Activated T-helper 1 cell treated with anti-CD3 and anti-CD28 coated beads, Interleukin-12 subunit alpha, Interleukin-12 subunit beta, Interleukin-2, Interleukin-4 antibody, amounts not matched to agents 30 ng/mL and 10 ng/mL and 1 ng/mL, durations not matched to agents 14 hours and 24 hours and 36 hours (primary cell): ENCODE results near the gene DPM2. TPM values are rescaled to one million over a fixed set of nuclear protein-coding genes. Genes with fewer than 3 reads are reported as not detected.

Source experiments
- DNase-seq: peaks from one replicate; pipeline ENCODE4 v3.0.0; 2021; ENCODE audit warnings: low spot score
- H3K27ac Mint-ChIP-seq: one replicate; pipeline ENCODE4 v1.8.0; 2021; ENCODE audit warnings: mild to moderate bottlenecking, mixed read lengths
- H3K27me3 Mint-ChIP-seq: one replicate; pipeline ENCODE4 v1.8.0; 2022; ENCODE audit warnings: mild to moderate bottlenecking, moderate library complexity, mixed read lengths; ENCODE audit not compliant: insufficient read depth
- H3K36me3 Mint-ChIP-seq: one replicate; pipeline ENCODE4 v1.8.0; 2021; ENCODE audit warnings: low read depth, mixed read lengths
- H3K4me1 Mint-ChIP-seq: one replicate; pipeline ENCODE4 v1.8.0; 2021; ENCODE audit warnings: low read depth, mixed read lengths
- H3K4me3 Mint-ChIP-seq: one replicate; pipeline ENCODE4 v1.8.0; 2021; ENCODE audit warnings: mild to moderate bottlenecking, moderate library complexity, mixed read lengths
- H3K9me3 Mint-ChIP-seq: one replicate; pipeline ENCODE4 v1.8.0; 2021; ENCODE audit warnings: mixed read lengths
- intact Hi-C: fragments of 100-400 bp; cut with micrococcal nuclease; formaldehyde crosslinking; loops from one replicate; pipeline ENCODE4 v1.15.1; 2024
- total RNA-seq: library from RNA; stranded (reverse); gene quantifications from 2 replicates; pipeline ENCODE4 v1.2.3, GENCODE V29; 2022

The DPM2 gene
- total RNA-seq, 1 donor from 2014 or later: 70.2 TPM

DNA sequence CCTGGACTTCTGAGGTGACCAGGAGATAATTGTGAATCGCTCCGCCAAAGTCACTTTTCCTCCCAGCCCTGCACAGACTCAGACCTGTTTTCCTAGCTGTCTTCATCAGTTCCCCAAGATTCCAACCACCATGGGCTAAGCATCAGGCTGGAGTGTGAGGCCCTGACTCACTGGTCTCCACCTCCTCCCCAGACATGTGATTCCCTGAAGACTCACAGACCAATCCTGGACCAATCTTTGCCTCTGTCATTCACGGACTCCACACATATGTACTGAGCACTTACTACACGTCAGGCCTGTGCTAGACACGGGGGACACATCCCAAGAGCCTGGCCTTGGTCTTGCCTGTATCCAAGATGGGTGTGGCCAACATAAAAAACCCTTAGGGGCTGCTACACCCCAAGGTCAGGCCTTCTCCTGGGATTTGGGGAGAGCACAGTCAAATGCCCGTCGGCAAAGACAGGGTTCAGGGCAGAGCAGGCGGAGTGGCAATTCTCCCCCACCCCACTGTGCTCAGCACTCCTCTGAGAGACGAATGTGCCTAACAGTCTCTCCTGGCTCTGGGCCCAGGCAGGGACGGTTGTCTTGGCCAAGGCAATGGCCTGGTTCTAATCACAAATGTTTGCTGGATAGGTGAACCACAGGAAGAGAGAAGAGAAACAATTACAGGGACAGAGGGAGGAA, 31.2 kb upstream of the DPM2 start:
- no peaks in the 10 kb centered on the region for H3K27me3 Mint-ChIP-seq
- peak overlapping the region; percentile 69 for H3K4me3 Mint-ChIP-seq
- intact Hi-C loops: no loop called here
- H3K9me3 Mint-ChIP-seq: no peaks in the 10 kb centered on the region
- DNase-seq: no peak
- H3K36me3 Mint-ChIP-seq: peaks cover 15% of the 10 kb centered on the region
- H3K4me1 Mint-ChIP-seq: peaks cover 85% of the 10 kb centered on the region
- peak overlapping the region; percentile 87 for H3K27ac Mint-ChIP-seq

DNA sequence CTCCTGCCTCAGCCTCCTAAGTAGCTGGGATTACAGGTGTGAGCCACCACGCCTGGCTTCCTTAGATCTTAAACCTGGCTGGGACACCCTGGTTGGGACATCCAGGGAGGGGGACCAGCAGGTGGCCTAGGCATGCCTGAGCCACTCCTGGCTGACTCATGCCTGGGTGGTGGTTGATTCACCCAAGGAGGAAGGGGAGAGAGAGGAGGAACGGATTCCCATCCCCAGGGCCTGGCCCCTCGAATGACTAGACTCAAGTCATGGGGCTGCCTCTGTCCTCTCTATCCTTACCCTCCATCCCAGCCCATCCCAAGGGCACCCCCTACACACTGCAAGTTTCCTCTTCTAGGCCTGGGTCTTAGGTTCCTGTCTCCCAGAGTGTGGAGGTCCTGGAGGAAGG, 30.4 kb upstream of the DPM2 start:
- Mint-ChIP-seq H3K4me1 (peaks cover 89% of the 10 kb centered on the region), H3K27ac (no peak overlapping the region), H3K9me3 (no peaks in the 10 kb centered on the region), H3K27me3 (no peaks in the 10 kb centered on the region), H3K36me3 (peaks cover 15% of the 10 kb centered on the region), H3K4me3 (peak overlapping the region; percentile 35)
- intact Hi-C loops: no loop called here
- DNase-seq: no peak

DNA sequence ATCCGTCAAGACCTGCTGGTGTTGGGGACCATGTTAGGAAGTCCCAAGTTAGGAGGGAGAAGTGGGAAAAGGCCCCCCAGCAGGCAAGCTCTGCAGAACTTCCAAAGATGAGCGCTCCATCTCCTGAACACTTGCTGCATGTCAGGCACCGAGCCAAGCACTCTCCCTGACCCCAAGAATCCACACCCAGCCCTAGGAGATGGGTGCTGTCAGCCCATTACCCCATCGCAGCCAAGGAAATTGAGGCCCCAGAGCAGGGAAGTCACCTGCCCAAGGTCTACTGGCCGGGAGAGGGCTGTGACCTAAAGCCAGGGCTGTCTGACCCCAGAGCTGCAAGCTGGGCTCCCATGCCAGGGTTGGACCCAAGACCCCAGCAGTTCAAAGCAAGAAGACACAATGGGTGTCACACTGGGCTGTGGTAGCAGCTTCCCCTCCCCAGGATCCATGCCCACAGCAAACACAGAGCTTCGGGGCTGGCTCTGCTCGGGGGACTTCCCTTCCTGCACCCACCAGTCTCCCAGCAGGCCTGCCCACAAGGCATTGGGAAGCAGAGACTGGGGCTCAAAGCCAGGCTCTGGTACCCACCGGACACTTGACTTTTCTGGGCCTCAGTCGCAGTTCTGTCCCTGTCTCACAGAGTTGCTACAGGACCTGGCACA, 29.6 kb upstream of the DPM2 start:
- H3K9me3 Mint-ChIP-seq: no peaks in the 10 kb centered on the region
- H3K36me3 Mint-ChIP-seq: peaks cover 15% of the 10 kb centered on the region
- no peak for DNase-seq
- peak overlapping the region; percentile 24 for H3K27ac Mint-ChIP-seq
- peaks cover 89% of the 10 kb centered on the region for H3K4me1 Mint-ChIP-seq
- no peaks in the 10 kb centered on the region for H3K27me3 Mint-ChIP-seq
- intact Hi-C loops: no loop called here
- H3K4me3 Mint-ChIP-seq: no peak overlapping the region

DNA sequence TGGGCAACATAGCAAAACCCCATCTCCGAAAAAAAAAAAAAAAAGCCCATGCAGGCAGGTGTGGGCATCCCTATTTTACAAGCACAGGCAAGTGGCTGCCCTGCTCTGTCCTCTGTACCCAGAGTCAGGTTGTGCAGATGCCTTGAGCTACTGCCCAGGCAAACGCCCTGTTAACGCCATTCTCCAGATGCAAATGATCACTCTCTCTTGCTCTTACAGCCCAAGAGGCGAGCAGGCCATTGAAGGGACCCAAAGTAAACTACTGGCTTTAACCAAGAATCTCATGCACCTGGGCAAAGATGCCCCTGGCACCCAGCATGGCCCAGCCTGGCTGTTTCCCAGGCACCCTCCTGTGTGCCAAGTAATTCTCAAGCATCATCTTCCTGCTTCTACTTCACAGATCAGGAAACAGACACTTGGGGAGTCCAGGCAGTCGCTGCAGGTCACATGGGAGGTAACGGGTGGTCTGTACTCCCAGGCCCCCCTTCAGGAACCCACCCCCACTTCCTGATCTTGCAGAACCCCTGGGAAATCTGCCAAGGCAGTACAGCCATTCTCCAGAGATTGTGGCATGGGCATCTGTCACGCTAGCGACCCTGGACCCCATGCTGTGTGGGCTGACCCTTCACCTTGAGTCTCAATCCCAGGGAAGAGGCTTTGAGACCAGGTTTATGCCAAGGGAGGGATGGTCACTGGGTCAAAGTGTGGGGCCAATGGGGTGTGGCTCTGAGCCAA, 28.9 kb upstream of the DPM2 start:
- no peak for DNase-seq
- H3K9me3 Mint-ChIP-seq: no peaks in the 10 kb centered on the region
- peaks cover 87% of the 10 kb centered on the region for H3K4me1 Mint-ChIP-seq
- no peak overlapping the region for H3K4me3 Mint-ChIP-seq
- no peak overlapping the region for H3K27ac Mint-ChIP-seq
- H3K36me3 Mint-ChIP-seq: peaks cover 18% of the 10 kb centered on the region
- intact Hi-C loops: no loop called here
- H3K27me3 Mint-ChIP-seq: no peaks in the 10 kb centered on the region

DNA sequence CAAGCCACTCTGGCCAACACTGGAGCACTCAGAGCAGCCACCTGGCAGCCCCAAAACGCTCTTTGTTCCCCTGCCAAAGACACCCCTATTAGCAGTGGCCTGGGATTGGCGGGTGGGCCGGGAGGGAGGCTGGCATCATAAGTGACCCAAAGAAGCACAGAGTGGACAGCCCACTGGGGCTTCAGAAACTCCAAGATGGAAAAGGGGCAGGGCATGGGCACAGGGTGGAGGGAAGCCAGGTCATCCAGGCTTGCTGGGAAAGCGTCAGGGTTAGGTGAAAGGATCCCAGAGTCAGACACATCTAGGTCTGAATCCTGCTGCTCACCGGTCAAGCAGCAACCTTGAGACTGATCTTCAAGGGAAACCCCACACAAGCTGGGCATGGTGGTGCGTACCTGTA, 28.3 kb upstream of the DPM2 start:
- Mint-ChIP-seq H3K4me3 (peak overlapping the region; percentile 77), H3K27ac (no peak overlapping the region), H3K27me3 (no peaks in the 10 kb centered on the region), H3K4me1 (peaks cover 86% of the 10 kb centered on the region), H3K36me3 (peaks cover 22% of the 10 kb centered on the region), H3K9me3 (no peaks in the 10 kb centered on the region)
- intact Hi-C loops: no loop called here
- DNase-seq: no peak

DNA sequence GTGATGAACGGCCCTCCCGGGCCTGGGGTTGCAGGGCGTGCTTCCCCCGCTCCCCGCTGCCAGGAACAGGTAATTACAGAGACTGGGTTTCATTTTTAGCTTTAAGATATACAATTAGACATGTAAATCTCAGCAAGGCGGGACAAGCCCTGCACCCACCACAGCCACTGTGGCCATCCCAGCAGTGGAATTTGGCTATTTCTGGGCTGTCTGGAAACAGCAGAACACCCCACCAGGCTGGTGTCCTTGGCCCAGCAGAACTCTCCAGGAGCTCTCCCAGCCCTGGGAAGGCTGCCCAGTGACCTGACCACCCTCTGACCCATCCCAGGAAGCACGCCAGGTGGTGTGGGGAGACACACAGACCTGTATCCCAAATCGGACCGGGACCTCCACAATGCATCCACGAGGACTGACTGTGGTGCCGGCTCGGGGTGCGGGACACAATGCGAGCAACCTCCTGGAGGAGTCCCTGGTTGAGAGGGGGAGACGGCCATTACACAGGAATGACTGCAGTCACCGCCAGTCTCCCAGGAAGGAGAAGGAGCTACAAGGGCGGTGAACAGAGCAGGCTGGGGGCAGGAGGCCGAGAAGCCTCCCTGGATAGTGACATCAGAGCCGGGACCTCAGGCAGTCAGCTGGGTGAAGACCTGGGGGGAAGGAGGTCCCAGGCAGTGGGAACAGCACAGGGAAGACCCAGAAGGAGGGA, 25.9 kb upstream of the DPM2 start:
- Mint-ChIP-seq H3K27me3 (no peaks in the 10 kb centered on the region), H3K4me1 (peaks cover 85% of the 10 kb centered on the region), H3K36me3 (peaks cover 32% of the 10 kb centered on the region), H3K4me3 (peak overlapping the region; percentile 1), H3K9me3 (no peaks in the 10 kb centered on the region), H3K27ac (peak overlapping the region; percentile 52)
- intact Hi-C loops: no loop called here
- no peak for DNase-seq

DNA sequence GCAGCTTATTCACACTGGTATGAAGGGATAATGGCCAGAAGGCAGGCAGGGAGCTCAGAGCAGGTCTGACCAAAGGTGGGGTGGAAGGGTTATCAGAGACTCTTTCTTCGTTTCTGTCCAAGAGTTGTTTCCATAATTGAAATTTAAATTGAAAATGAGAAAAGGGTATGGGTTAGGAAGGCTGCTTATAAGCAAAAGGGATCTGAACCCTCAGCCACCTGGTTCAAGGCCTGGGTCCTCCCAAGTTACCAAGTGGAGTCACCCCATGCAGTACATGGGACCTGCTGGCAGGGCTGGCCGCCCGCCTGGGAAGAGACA, 25.3 kb upstream of the DPM2 start:
- Mint-ChIP-seq H3K27me3 (no peaks in the 10 kb centered on the region), H3K27ac (no peak overlapping the region), H3K36me3 (peaks cover 33% of the 10 kb centered on the region), H3K4me3 (no peak overlapping the region), H3K4me1 (peaks cover 85% of the 10 kb centered on the region), H3K9me3 (no peaks in the 10 kb centered on the region)
- intact Hi-C loops: no loop called here
- DNase-seq: no peak

DNA sequence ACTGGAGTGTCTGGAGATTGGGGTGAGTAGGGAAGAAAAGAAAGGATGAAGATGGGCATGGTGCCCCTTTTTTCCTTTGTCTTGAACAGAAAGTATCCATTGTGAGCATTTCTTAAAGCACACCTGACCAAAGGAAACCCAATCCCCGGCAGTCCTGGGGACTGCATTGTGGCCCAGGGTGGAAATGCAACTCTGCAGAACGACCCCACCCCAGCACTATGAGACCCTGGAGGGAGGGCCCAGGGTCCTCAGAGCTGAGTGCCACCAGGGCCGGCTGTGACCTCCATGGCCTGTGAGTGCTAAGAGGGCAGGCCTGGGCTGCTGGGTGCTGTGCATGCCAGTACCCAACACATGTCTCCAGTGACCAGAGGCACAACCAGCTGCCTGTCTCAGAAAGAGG, 24.6 kb upstream of the DPM2 start:
- DNase-seq: no peak
- no peak overlapping the region for H3K4me3 Mint-ChIP-seq
- intact Hi-C loops: no loop called here
- H3K27ac Mint-ChIP-seq: no peak overlapping the region
- peaks cover 32% of the 10 kb centered on the region for H3K36me3 Mint-ChIP-seq
- peaks cover 81% of the 10 kb centered on the region for H3K4me1 Mint-ChIP-seq
- no peaks in the 10 kb centered on the region for H3K27me3 Mint-ChIP-seq
- no peaks in the 10 kb centered on the region for H3K9me3 Mint-ChIP-seq

DNA sequence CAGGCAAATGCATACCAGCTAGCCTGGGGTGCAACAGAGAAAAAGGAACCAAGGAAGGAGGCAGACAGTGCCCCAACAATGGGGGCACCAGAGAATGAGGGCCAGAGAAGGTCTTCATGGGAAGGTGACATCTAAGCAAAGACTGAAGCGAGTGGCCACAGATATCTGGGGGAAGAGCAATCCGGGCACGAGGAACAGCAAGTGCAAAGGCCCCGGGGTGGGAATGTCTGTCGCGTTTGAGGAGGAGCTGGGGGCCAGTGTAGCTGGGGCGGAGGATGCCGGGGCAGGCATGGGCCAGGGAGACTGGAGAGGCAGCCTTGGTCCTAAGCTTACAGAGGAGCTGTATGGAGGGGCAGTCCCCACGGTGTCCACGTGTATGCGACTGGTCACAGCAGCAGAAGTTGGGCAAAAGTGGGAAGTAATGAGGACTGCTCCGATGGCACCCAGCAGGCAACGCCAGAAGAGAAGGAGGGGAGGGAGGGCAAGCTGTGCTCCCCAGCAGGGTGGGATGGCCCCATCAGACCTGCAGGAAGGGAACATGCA, 24.0 kb upstream of the DPM2 start:
- Mint-ChIP-seq H3K27me3 (no peaks in the 10 kb centered on the region), H3K4me3 (no peak overlapping the region), H3K9me3 (no peaks in the 10 kb centered on the region), H3K36me3 (peaks cover 32% of the 10 kb centered on the region), H3K27ac (no peak overlapping the region), H3K4me1 (peaks cover 75% of the 10 kb centered on the region)
- intact Hi-C loops: no loop called here
- DNase-seq: no peak

DNA sequence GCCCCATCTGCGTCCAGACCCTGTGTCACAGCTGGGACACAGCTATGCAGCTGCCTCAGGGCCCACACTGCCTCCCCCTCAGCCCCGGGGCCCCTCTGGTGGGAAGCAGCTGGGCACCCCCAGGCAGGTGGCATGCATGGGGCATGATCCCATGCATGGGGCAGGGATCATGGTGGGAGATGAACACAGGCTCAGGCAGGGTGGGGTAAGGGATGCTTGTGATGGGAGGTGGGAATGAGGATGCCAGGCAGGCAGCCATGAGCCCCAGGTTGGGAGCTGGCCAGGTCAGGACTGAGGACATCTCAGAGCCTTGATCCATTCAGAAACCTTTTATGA, 23.5 kb upstream of the DPM2 start:
- no peak for DNase-seq
- Mint-ChIP-seq H3K4me3 (no peak overlapping the region), H3K9me3 (no peaks in the 10 kb centered on the region), H3K36me3 (peaks cover 32% of the 10 kb centered on the region), H3K27me3 (no peaks in the 10 kb centered on the region), H3K27ac (no peak overlapping the region), H3K4me1 (peaks cover 73% of the 10 kb centered on the region)
- intact Hi-C loops: no loop called here

DNA sequence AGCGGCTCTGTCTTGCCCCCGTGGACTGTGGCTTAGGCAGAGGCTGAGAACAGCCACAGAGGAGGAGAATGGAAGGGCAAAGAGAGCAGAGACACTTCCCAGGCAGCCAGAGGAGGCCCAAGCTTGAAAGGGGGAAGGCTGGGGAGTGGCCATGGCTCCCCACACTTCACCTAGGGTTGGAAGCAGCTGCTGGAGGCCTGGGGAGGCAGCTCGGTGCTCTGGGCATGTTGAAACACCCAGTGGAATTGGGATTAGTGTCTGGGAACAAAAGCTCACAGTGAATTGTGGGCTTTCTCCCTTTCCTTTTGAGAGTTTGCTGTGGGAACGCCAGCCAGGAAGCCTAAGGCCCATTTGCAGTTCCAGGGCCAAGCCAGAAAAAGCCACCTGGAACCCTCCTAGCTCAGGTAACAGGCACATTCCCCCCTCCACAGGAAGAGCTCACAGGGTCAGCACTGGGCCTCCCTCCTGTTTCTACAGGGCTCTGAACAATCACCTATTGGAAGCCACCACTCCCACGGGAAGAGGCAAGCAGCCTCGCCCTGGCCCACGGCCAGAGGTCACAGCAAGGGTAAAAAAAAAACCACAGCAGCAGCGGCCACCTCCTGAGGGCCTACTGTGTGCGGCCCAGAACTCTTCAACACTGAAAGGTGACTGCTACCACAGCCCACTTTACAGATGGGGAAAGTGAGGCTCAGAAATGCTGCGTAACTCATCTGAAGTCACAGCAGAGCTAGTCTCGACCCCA, 22.9 kb upstream of the DPM2 start:
- Mint-ChIP-seq H3K36me3 (peaks cover 34% of the 10 kb centered on the region), H3K4me1 (peaks cover 74% of the 10 kb centered on the region), H3K9me3 (no peaks in the 10 kb centered on the region), H3K4me3 (no peak overlapping the region), H3K27ac (peak overlapping the region; percentile 47), H3K27me3 (no peaks in the 10 kb centered on the region)
- DNase-seq: no peak
- intact Hi-C loops: no loop called here

DNA sequence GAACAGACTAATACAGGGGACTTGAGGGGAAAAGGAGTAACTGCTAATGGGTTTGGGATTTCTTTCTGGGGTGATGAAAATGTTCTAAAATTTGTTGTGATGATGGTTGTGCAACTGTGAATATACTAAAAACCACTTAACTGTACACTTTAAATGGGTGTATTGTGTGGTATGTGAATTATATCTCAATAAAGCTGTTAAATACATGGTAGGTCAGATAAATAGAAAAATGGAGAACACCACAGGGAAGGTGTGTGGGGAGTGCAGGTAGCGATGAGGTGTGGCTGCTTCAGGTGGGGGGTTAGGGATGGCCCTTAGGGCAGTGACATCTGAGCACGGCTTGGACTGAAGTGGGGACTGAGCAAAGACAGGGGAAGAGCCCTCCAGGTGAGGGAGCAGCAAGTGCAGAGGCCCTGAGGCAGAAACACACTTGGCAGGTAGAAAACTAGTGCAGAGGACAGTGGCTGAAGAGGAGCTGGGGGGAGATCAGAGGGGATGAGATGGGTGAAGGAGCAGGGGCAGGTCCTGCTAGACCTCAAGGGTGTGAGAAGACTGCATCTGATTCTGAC, 22.3 kb upstream of the DPM2 start:
- peak overlapping the region; percentile 47 for H3K27ac Mint-ChIP-seq
- no peaks in the 10 kb centered on the region for H3K27me3 Mint-ChIP-seq
- H3K36me3 Mint-ChIP-seq: peaks cover 28% of the 10 kb centered on the region
- H3K9me3 Mint-ChIP-seq: no peaks in the 10 kb centered on the region
- peak overlapping the region; percentile 58 for H3K4me3 Mint-ChIP-seq
- no peak for DNase-seq
- intact Hi-C loops: loop anchor here (5.0 kb wide), 1 partner anchor 157 kb away; no protein-coding TSS in a partner anchor
- peaks cover 72% of the 10 kb centered on the region for H3K4me1 Mint-ChIP-seq
